Measurements from ENCODE around the gene RTN4R.
"Not testable (repeated sequence)": the region's sequence is repeated elsewhere in the genome, so short reads cannot be mapped to it uniquely, and the experiment has no call there.

The RTN4R gene

DNA sequence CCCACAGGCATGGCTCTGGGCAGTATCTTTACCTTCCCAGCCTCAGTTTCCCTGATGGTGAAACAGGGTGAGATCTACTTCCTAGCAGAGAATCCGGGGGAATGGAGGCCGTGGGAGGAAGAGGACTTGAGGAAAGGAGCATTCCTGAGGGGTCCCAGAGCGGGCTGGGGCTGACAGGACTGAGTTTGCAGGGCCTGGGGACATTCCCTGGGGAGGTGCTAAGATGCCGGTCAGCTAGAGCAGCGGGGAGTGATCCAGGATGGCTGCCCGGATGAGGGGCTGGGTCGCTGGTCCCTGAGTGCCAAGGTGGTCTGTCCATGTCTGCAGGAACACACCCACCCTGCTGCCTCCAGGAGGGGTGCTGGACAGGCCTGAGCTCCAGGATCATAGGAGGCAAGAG is 8.3 kb upstream of the RTN4R start:
- DNase-seq (ENCODE audit: extremely low spot score) = no peak
- ChIA-PET POLR2A (no interaction called here), CTCF (no interaction called here)
- TF ChIP-seq, protein P1, sequence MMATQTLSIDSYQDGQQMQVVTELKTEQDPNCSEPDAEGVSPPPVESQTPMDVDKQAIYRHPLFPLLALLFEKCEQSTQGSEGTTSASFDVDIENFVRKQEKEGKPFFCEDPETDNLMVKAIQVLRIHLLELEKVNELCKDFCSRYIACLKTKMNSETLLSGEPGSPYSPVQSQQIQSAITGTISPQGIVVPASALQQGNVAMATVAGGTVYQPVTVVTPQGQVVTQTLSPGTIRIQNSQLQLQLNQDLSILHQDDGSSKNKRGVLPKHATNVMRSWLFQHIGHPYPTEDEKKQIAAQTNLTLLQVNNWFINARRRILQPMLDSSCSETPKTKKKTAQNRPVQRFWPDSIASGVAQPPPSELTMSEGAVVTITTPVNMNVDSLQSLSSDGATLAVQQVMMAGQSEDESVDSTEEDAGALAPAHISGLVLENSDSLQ (IDR thresholded peaks at IDR 0.05) = no peak
- no peak for TF ChIP-seq FOXA1 (IDR thresholded peaks at IDR 0.05)

DNA sequence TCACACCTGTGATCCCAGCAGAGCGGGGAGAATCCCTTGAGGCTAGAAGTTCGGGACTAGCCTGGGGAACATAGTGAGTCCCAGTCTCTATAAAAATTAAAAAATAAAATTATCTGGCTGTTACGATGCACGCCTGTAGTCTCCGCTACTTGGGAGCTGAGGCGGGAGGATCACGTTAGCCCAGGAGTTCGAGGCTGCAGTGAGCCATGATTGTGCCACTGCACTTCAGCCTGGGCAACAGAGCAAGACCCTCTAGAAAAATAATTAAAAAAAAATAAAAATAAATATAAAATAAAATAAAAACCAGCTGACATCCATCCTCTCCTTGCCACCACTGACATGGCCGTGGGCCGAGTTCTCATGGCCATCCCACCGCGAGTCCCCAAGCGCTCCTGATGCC is 7.7 kb upstream of the RTN4R start:
- no peak for TF ChIP-seq FOXA1 (IDR thresholded peaks at IDR 0.05)
- TF ChIP-seq LEF1 (IDR thresholded peaks at IDR 0.05; ENCODE audit: borderline replicate concordance) = no peak
- no peak for TF ChIP-seq FOXK2 (IDR thresholded peaks at IDR 0.05)
- TF ChIP-seq ELF4 (IDR thresholded peaks at IDR 0.05) = no peak
- TF ChIP-seq SUZ12 (IDR thresholded peaks at IDR 0.05) = no peak
- no peak for TF ChIP-seq FOXM1 (IDR thresholded peaks at IDR 0.05; ENCODE audit: borderline replicate concordance)
- TF ChIP-seq SP1 (IDR thresholded peaks at IDR 0.05) = no peak
- ChIA-PET POLR2A (no interaction called here), CTCF (no interaction called here)
- DNase-seq (ENCODE audit: extremely low spot score) = no peak

DNA sequence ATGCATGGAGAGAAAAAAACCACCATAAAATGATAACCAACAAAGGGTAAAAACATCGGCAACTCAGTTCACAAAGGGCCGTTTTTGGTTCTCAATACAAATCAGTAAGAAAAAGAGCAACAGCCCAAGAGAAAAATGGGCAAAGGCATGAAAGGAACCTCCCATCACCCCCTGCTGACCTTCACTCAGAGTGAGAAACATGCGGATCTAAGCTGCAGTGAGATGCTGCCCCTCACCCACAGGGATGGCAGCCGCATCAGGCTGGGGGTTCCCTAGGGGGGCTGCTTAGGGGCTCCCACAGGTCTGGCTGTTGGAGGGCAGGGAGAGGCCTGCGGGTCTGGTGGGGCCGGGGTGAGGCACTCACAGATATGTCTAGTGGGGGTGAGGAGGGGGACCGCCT is 7.2 kb upstream of the RTN4R start:
- CTCF ChIA-PET; DNase-seq (ENCODE audit: extremely low spot score); POLR2A ChIA-PET: not testable (repeated sequence)

DNA sequence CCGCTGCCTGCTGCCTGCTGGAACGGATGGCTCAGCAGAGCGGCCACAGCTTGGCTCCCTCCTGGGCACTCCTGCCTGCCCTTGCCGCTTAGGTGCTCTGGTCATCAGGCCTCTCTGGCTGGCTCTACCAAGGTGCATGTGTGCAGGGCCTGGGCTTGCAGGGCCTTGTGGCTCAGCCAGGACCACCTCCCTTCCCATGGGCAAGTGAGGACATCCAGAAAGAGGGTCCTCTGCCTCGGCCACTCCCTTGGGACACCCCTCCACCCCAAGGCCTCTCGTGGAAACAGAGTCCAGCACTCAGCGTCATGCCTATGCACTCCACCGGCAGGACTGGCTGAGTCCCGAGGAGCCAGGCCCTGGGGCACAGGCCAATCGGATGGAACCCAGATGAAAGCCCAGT is 6.3 kb upstream of the RTN4R start:
- POLR2A ChIA-PET; DNase-seq (ENCODE audit: extremely low spot score); CTCF ChIA-PET: not testable (repeated sequence)

DNA sequence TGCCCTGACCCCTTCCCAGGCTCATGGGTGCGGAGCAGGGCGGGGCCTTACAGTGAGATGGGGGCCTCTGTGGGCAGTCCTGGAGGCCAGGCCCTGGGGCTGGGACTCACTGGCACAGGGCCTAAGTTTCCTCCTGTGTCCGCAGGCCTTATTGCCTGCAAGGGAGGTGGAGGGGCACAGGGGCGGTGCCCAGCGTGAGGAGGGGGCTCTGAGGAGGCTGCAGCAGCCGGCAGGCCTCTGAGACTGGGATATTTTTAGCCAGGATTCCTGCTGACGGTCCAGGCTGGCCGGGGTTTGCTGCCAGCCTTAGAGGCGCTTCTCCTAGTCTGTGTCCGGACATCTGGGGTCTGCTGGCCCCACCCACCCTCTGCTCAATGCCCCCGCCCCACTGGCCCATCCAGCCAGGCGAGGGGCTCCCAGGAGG is 5.7 kb upstream of the RTN4R start:
- DNase-seq (ENCODE audit: extremely low spot score) = no peak
- ChIA-PET POLR2A (no interaction called here), CTCF (no interaction called here)
- no peak for TF ChIP-seq CTBP1 (IDR thresholded peaks at IDR 0.05; ENCODE audit: borderline replicate concordance)
- TF ChIP-seq ELF4 (IDR thresholded peaks at IDR 0.05) = no peak
- no peak for TF ChIP-seq SP1 (IDR thresholded peaks at IDR 0.05)
- TF ChIP-seq TARDBP (IDR thresholded peaks at IDR 0.05) = no peak

DNA sequence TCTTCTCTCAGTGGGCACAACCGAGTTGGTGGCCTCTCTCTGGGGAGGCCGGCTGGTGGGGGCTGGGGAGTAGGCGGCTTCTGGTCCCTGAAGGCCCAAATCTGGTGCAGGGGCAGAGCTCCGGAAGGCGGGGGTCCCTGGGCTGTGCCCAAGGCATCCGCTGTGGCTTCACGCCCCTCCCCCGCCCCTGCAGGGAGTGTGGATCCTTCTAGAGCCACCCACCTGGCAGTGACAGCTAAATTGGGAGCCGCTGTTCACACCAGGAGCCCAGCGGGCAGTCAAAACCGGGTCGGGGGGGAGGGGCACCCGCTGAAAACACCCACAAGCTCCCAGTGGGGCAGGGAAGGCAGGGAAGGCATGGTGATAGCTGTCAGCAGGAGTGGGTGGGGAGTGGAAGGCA is 4.6 kb upstream of the RTN4R start:
- no peak for TF ChIP-seq L3MBTL2 (conservative IDR thresholded peaks at IDR 0.05)
- TF ChIP-seq, protein P1 (IDR thresholded peaks at IDR 0.05) = no peak
- no peak for TF ChIP-seq FOXK2 (IDR thresholded peaks at IDR 0.05)
- no peak for TF ChIP-seq BHLHE40 (IDR thresholded peaks at IDR 0.05; ENCODE audit: borderline replicate concordance)
- no peak for TF ChIP-seq HDGF (IDR thresholded peaks at IDR 0.05; ENCODE audit: borderline replicate concordance)
- no peak for TF ChIP-seq ELF4 (IDR thresholded peaks at IDR 0.05)
- no peak for TF ChIP-seq ARNT (IDR thresholded peaks at IDR 0.05)
- TF ChIP-seq ZNF384 (IDR thresholded peaks at IDR 0.05) = no peak
- no peak for TF ChIP-seq TARDBP (IDR thresholded peaks at IDR 0.05)
- TF ChIP-seq NFRKB (IDR thresholded peaks at IDR 0.05) = no peak
- no peak for TF ChIP-seq SP1 (IDR thresholded peaks at IDR 0.05)
- TF ChIP-seq CTBP1 (IDR thresholded peaks at IDR 0.05; ENCODE audit: borderline replicate concordance) = no peak
- no peak for TF ChIP-seq FOXM1 (IDR thresholded peaks at IDR 0.05; ENCODE audit: borderline replicate concordance)
- TF ChIP-seq LEF1 (IDR thresholded peaks at IDR 0.05; ENCODE audit: borderline replicate concordance) = no peak
- TF ChIP-seq SUZ12 (IDR thresholded peaks at IDR 0.05) = no peak
- TF ChIP-seq FOXA1 (IDR thresholded peaks at IDR 0.05) = no peak
- CTCF ChIA-PET = no interaction called here
- no peak for DNase-seq (ENCODE audit: extremely low spot score)
- POLR2A ChIA-PET = no interaction called here

DNA sequence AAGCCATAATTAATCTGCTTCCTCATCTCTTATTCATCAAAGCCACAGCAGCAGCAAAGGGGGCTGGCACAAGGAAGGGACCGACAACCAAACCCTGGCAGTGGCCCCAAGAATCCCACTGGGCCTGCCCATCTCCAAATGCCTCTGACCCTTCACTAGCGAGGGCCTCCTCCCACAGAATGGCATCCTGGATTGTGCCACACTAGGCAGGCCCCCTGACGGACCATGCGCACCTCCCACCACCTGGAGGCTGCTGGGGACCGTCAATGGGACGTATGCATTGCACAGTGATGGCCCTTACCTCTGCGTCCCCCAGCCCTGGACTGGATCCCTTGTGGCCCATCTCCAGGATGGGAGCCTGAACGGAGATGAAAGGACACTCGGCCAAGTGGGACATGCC is 4.1 kb upstream of the RTN4R start:
- TF ChIP-seq FOXA1 (IDR thresholded peaks at IDR 0.05) (no peak), CTBP1 (IDR thresholded peaks at IDR 0.05; ENCODE audit: borderline replicate concordance) (no peak), L3MBTL2 (conservative IDR thresholded peaks at IDR 0.05) (no peak), LEF1 (IDR thresholded peaks at IDR 0.05; ENCODE audit: borderline replicate concordance) (no peak), HDGF (IDR thresholded peaks at IDR 0.05; ENCODE audit: borderline replicate concordance) (no peak), NFRKB (IDR thresholded peaks at IDR 0.05) (no peak), FOXM1 (IDR thresholded peaks at IDR 0.05; ENCODE audit: borderline replicate concordance) (no peak), ZNF384 (IDR thresholded peaks at IDR 0.05) (no peak), FOXK2 (IDR thresholded peaks at IDR 0.05) (no peak), BHLHE40 (IDR thresholded peaks at IDR 0.05; ENCODE audit: borderline replicate concordance) (no peak), TARDBP (IDR thresholded peaks at IDR 0.05) (no peak), ARNT (IDR thresholded peaks at IDR 0.05) (no peak), SUZ12 (IDR thresholded peaks at IDR 0.05) (no peak), SP1 (IDR thresholded peaks at IDR 0.05) (no peak), ELF4 (IDR thresholded peaks at IDR 0.05) (no peak)
- TF ChIP-seq, protein P1 (IDR thresholded peaks at IDR 0.05) = no peak
- CTCF ChIA-PET = no interaction called here
- POLR2A ChIA-PET = no interaction called here
- DNase-seq (ENCODE audit: extremely low spot score) = no peak

All from HEK293T (cell line).